Measurements from ENCODE around the gene TIMMDC1. TPM values are rescaled to one million over a fixed set of nuclear protein-coding genes. Genes with fewer than 3 reads are reported as not detected.

TIMMDC1 gene
- total RNA-seq, 1 donor from 2014 or later = 83.0 TPM

GRCh38 chr3:119541547-119541946, 43.2 kb downstream of the TIMMDC1 start:
- DNase-seq (ENCODE audit: low spot score) = no peak
- Mint-ChIP-seq H3K27me3 (ENCODE audit: unreplicated experiment) (peaks cover 3% of the 10 kb centered on the region), H3K9me3 (ENCODE audit: unreplicated experiment) (no peaks in the 10 kb centered on the region), H3K4me3 (ENCODE audit: unreplicated experiment) (no peak overlapping the region), H3K27ac (ENCODE audit: unreplicated experiment) (no peak overlapping the region), H3K36me3 (ENCODE audit: low read depth, unreplicated experiment) (no peaks in the 10 kb centered on the region), H3K4me1 (ENCODE audit: unreplicated experiment) (no peaks in the 10 kb centered on the region)
- no peak for TF ChIP-seq CTCF (IDR thresholded peaks at IDR 0.05; ENCODE audit: unreplicated experiment)

GRCh38 chr3:119542168-119542767, 43.9 kb downstream of the TIMMDC1 start:
- no peaks in the 10 kb centered on the region for H3K36me3 Mint-ChIP-seq (ENCODE audit: low read depth, unreplicated experiment)
- TF ChIP-seq CTCF (IDR thresholded peaks at IDR 0.05; ENCODE audit: unreplicated experiment) = no peak
- no peak for DNase-seq (ENCODE audit: low spot score)
- no peak overlapping the region for H3K4me3 Mint-ChIP-seq (ENCODE audit: unreplicated experiment)
- H3K9me3 Mint-ChIP-seq (ENCODE audit: unreplicated experiment) = no peaks in the 10 kb centered on the region
- peaks cover 3% of the 10 kb centered on the region for H3K27me3 Mint-ChIP-seq (ENCODE audit: unreplicated experiment)
- H3K27ac Mint-ChIP-seq (ENCODE audit: unreplicated experiment) = no peak overlapping the region
- H3K4me1 Mint-ChIP-seq (ENCODE audit: unreplicated experiment) = no peaks in the 10 kb centered on the region

GRCh38 chr3:119543147-119543546, 44.8 kb downstream of the TIMMDC1 start:
- TF ChIP-seq CTCF (IDR thresholded peaks at IDR 0.05; ENCODE audit: unreplicated experiment) = no peak
- no peak for DNase-seq (ENCODE audit: low spot score)
- Mint-ChIP-seq H3K27me3 (ENCODE audit: unreplicated experiment) (peaks cover 3% of the 10 kb centered on the region), H3K9me3 (ENCODE audit: unreplicated experiment) (no peaks in the 10 kb centered on the region), H3K27ac (ENCODE audit: unreplicated experiment) (no peak overlapping the region), H3K4me1 (ENCODE audit: unreplicated experiment) (no peaks in the 10 kb centered on the region), H3K36me3 (ENCODE audit: low read depth, unreplicated experiment) (no peaks in the 10 kb centered on the region), H3K4me3 (ENCODE audit: unreplicated experiment) (no peak overlapping the region)

- Mint-ChIP-seq H3K4me3 (ENCODE audit: unreplicated experiment) (no peak overlapping the region), H3K9me3 (ENCODE audit: unreplicated experiment) (no peaks in the 10 kb centered on the region), H3K27me3 (ENCODE audit: unreplicated experiment) (peaks cover 2% of the 10 kb centered on the region), H3K4me1 (ENCODE audit: unreplicated experiment) (no peaks in the 10 kb centered on the region), H3K36me3 (ENCODE audit: low read depth, unreplicated experiment) (no peaks in the 10 kb centered on the region), H3K27ac (ENCODE audit: unreplicated experiment) (no peak overlapping the region)
- no peak for TF ChIP-seq CTCF (IDR thresholded peaks at IDR 0.05; ENCODE audit: unreplicated experiment)
- DNase-seq (ENCODE audit: low spot score) = no peak
Observed at GRCh38 chr3:119547227-119547626, 48.9 kb downstream of the TIMMDC1 start.

GRCh38 chr3:119548341-119548740, 50.0 kb downstream of the TIMMDC1 start:
- no peak overlapping the region for H3K4me3 Mint-ChIP-seq (ENCODE audit: unreplicated experiment)
- no peaks in the 10 kb centered on the region for H3K36me3 Mint-ChIP-seq (ENCODE audit: low read depth, unreplicated experiment)
- H3K27me3 Mint-ChIP-seq (ENCODE audit: unreplicated experiment) = peaks cover 2% of the 10 kb centered on the region
- no peaks in the 10 kb centered on the region for H3K4me1 Mint-ChIP-seq (ENCODE audit: unreplicated experiment)
- H3K9me3 Mint-ChIP-seq (ENCODE audit: unreplicated experiment) = no peaks in the 10 kb centered on the region
- TF ChIP-seq CTCF (IDR thresholded peaks at IDR 0.05; ENCODE audit: unreplicated experiment) = no peak
- DNase-seq (ENCODE audit: low spot score) = no peak
- H3K27ac Mint-ChIP-seq (ENCODE audit: unreplicated experiment) = no peak overlapping the region
